ENCODE measurements around the gene SH3RF3. TPM values are rescaled to one million over a fixed set of nuclear protein-coding genes. Genes with fewer than 3 reads are reported as not detected.

Gene SH3RF3
- total and polyA plus RNA-seq, 8 donors: 7.0 to 11.1 (median 8.3) TPM

GRCh38 chr2:109204412-109204811 lies 75.4 kb downstream of the SH3RF3 start:
- Histone ChIP-seq H3K4me3 (no peak overlapping the region), H3K27ac (no peak overlapping the region), H3K4me1 (peaks cover 4% of the 10 kb centered on the region in 2 donors), H3K36me3 (no peaks in the 10 kb centered on the region), H3K9me3 (no peaks in the 10 kb centered on the region), H3K27me3 (no peaks in the 10 kb centered on the region)
- TF ChIP-seq, protein P1, sequence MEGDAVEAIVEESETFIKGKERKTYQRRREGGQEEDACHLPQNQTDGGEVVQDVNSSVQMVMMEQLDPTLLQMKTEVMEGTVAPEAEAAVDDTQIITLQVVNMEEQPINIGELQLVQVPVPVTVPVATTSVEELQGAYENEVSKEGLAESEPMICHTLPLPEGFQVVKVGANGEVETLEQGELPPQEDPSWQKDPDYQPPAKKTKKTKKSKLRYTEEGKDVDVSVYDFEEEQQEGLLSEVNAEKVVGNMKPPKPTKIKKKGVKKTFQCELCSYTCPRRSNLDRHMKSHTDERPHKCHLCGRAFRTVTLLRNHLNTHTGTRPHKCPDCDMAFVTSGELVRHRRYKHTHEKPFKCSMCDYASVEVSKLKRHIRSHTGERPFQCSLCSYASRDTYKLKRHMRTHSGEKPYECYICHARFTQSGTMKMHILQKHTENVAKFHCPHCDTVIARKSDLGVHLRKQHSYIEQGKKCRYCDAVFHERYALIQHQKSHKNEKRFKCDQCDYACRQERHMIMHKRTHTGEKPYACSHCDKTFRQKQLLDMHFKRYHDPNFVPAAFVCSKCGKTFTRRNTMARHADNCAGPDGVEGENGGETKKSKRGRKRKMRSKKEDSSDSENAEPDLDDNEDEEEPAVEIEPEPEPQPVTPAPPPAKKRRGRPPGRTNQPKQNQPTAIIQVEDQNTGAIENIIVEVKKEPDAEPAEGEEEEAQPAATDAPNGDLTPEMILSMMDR (IDR thresholded peaks at IDR 0.05): no peak
- intact Hi-C loops (cut with DNase I): no loop called here
- ATAC-seq (no peak), DNase-seq (no peak)

DNA sequence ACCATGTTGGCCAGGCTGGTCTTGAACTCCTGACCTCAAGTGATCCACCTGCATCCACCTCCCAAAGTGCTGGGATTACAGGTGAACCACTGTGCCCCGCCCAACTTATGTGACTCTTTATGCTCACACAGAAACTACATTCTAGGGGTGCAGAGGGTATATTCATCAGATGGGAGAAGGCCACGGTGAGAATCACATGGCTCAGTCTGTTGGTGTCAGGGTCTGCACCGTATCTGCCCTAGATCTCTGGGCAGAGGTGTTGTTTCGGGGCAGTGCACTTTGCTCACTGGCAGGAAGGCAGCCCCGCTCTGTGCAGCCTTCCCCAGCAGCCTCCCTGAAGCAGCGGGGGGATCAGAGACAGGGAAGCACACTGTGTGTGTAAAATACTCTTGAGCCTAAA lies 76.4 kb downstream of the SH3RF3 start:
- Histone ChIP-seq H3K36me3 (no peaks in the 10 kb centered on the region), H3K4me3 (no peak overlapping the region), H3K9me3 (no peaks in the 10 kb centered on the region), H3K4me1 (peaks cover 5 to 12% of the 10 kb centered on the region in 2 donors), H3K27ac (no peak overlapping the region), H3K27me3 (no peaks in the 10 kb centered on the region)
- DNase-seq (no peak), ATAC-seq (no peak)
- intact Hi-C loops (cut with DNase I): no loop called here
- TF ChIP-seq, protein P1 (IDR thresholded peaks at IDR 0.05): no peak

DNA sequence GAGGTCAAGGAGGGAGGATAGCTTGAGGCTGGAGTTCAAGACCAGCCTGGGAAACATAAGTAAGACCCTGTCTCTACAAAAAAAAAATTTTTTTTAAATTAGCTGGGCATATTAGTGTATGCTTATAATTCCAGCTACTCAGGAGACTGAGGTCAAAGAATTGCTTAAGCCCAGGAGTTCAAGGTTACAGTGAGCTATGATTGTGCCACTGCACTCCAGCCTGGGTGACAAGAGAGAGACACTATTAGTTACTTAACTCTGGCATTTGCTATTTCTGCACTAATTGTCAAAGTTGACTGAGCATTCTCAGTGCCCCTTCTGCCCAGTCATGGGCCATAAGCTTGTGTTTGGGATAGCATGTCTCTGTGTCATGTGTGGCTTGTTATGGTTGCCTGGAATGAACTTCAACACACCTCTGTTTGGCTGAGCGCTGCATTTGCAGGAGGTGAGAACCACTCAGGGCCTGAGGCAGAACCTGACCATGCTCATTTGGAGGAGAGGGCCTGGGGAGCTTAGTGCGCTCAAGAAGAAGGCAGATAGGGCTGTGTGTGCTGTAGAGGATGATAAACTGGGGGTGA lies 77.7 kb downstream of the SH3RF3 start:
- Histone ChIP-seq H3K4me3 (no peak overlapping the region), H3K27me3 (no peaks in the 10 kb centered on the region), H3K4me1 (peaks cover 5 to 23% of the 10 kb centered on the region in 2 donors), H3K27ac (no peak overlapping the region), H3K36me3 (no peaks in the 10 kb centered on the region), H3K9me3 (no peaks in the 10 kb centered on the region)
- intact Hi-C loops (cut with DNase I): no loop called here
- TF ChIP-seq, protein P1 (IDR thresholded peaks at IDR 0.05): no peak
- ATAC-seq (no peak), DNase-seq (no peak)

- H3K4me1 ChIP-seq: peaks cover 5 to 24% of the 10 kb centered on the region in 2 donors
- H3K27ac ChIP-seq: no peak overlapping the region
- H3K36me3 ChIP-seq: no peaks in the 10 kb centered on the region
- no peaks in the 10 kb centered on the region for H3K9me3 ChIP-seq
- no peak for DNase-seq
- intact Hi-C loops (cut with DNase I): no loop called here
- H3K27me3 ChIP-seq: no peaks in the 10 kb centered on the region
- TF ChIP-seq, protein P1 (IDR thresholded peaks at IDR 0.05): no peak
- no peak for ATAC-seq
- no peak overlapping the region for H3K4me3 ChIP-seq
Measured at GRCh38 chr2:109207176-109207575, 78.2 kb downstream of the SH3RF3 start.

DNA sequence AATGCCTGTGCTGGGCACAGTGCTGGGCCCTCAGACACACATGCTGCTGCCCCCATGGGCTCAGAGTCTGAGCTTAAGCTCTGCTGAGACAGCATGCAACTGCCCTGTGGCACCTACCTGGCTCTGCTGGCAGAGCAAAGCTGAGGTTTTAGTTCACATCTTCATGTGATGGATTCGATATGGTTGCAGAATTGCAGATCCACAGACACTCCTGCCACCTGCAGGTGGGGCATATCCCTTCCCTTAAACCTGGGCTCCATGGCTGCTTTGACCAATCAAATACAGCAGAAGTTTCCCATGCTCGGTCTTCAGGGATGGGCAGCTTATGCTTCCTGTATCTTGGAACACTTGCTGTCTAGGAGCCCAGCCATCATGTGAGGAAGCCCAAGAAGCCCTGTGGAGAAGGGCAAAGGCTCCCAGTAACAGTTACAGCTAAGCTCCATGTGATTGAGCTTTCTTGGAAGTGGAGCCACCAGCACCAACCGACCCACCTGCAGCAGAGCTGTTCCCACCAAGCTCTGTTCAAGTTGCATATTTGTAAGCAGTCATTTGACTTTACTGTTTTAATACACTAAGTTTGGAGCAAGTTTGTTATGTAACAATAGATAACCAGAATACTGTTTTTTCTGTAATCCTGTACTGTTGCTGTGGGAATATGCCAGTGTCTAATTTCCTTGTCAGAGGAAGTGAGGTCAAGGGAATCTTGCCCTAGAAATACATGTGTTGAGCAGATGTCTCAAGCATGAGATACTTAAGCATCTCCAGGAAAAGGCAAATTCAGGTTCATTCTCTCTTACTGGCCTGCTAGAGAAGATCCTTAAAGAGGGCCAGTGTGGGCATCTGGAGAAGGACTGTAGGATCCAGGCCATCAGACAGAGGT lies 79.3 kb downstream of the SH3RF3 start:
- intact Hi-C loops (cut with DNase I): no loop called here
- ATAC-seq: peak; percentile 34

More for the DNA sequence above, 79.3 kb downstream of the SH3RF3 start:
- Histone ChIP-seq H3K4me3 (no peak overlapping the region), H3K9me3 (no peaks in the 10 kb centered on the region), H3K4me1 (peaks cover 5 to 35% of the 10 kb centered on the region in 2 donors), H3K27me3 (no peaks in the 10 kb centered on the region), H3K27ac (no peak overlapping the region), H3K36me3 (no peaks in the 10 kb centered on the region)
- TF ChIP-seq, protein P1 (IDR thresholded peaks at IDR 0.05): no peak
- no peak for DNase-seq
